GM18505 (cell line): ENCODE data around the gene HPSE2.
A peak's percentile ranks its signal among the peaks of the same experiment; 100 is the strongest.

Experiments used
- ATAC-seq: cut with Tn5 transposase; IDR thresholded peaks from one replicate; pipeline ENCODE4 v1.9.1; 2021; ENCODE audit not compliant: unreplicated experiment
- POLR2A ChIP-seq: IDR thresholded peaks from 4 replicates; pipeline ENCODE4 v1.6.1; 2011; ENCODE audit warnings: borderline replicate concordance; ENCODE audit not compliant: insufficient read depth, insufficient read length; ENCODE audit errors: extremely low read depth

The HPSE2 gene

DNA sequence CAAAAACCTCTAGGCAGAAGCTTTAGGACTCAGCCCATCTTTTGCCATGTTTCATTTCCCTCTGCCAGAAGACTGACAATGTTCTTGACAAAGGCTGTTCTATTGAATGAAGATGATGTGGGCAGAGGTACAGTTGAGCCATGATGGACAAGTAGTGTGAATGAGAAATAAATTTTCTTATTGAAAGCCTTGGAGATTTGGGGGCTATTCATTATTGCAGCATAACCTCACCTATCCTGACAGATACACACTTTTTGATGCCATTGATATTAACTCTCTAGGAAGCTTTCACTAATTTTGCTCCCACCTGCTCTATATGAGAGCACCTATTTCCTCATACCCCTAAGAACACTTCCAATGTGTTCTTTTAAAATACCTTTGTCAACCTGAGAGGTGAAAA, 752.0 kb downstream of the HPSE2 start:
- no peak for TF ChIP-seq POLR2A
- no peak for ATAC-seq

DNA sequence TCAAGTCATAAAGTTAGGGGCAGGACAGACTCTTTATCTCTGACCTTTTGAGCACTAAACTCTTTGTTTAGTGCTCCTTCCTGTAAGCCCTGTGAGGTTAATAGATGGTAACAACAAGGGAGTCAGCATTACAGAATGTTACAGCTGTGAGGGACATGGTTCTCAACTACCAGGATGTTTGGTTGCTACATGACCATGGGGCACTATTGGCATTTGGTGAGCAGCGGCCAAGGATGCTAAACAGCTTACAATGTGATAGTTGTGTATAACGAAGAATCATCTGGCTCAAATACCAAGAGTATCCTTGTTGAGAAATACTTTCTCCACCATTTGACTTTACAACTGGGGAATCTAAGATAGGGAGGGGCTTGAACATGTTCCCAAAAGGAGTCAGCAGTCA, 753.6 kb downstream of the HPSE2 start:
- no peak for ATAC-seq
- TF ChIP-seq POLR2A: no peak

- no peak for TF ChIP-seq POLR2A
- no peak for ATAC-seq
These were observed 754.2 kb downstream of the HPSE2 start for GRCh38 chr10:98481404-98481945.

GRCh38 chr10:98478430-98479222, 757.0 kb downstream of the HPSE2 start:
- TF ChIP-seq POLR2A: no peak
- no peak for ATAC-seq

GRCh38 chr10:98477861-98478260, 757.8 kb downstream of the HPSE2 start:
- TF ChIP-seq POLR2A: no peak

DNA sequence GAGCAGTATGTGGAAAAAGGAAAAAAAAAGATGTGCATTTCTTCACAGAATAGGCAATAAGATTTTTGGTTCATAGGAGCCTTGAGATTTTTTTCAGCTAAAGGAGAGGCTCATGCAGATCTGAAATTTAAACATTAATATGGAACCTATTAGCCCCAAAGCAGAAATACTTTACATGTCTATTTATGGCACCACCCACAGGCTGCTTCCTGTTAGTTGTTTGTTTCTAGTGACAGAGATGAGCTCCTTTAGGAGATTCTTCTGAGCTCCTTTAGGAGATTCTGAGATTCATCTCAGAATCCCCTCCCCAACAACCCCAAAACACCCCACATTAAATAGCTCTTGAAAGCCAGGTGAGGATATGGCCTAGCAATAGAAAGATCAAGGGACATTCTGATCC, 761.0 kb downstream of the HPSE2 start:
- ATAC-seq: no peak
- TF ChIP-seq POLR2A: no peak

More at GRCh38 chr10:98477861-98478260, 757.8 kb downstream of the HPSE2 start:
- ATAC-seq: no peak

DNA sequence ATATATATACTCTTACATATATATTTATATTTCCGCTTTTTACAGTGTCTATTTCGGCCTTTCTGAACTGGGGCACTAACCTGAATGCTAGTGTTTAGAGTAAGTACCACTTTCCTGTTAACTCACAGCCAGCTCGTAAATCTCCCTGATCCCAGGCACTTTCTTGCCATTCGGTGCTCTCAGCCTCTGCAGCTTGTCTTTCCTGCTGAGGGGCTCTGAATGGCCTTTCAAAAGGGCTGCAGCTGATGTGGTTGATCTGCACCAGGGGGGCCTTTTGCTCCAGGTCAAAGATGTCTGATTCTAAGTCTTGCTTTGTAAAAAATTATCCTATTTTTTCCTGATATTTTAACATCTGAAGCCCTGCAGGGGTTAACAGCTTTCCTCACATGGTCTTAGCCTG, 763.5 kb downstream of the HPSE2 start:
- no peak for ATAC-seq
- TF ChIP-seq POLR2A: no peak

DNA sequence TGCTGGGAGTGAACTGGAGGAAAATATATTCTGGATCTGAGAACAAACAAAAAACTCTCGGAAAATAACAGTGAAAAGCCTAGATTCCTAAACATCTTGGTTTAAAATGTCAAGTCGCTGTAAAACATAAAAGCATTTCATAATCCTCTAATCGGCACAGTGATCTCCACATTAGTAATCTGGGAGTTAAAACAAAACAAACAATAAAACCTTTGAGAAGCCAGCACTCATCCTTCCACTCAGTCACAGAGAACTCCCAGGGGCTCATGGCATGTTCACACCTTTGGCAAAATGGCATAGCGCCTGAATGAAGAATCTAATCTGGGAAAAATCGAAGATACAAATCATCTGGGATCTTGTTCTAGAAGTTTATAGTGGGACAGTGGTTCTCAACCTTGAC, 764.8 kb downstream of the HPSE2 start:
- ATAC-seq: no peak
- TF ChIP-seq POLR2A: no peak

DNA sequence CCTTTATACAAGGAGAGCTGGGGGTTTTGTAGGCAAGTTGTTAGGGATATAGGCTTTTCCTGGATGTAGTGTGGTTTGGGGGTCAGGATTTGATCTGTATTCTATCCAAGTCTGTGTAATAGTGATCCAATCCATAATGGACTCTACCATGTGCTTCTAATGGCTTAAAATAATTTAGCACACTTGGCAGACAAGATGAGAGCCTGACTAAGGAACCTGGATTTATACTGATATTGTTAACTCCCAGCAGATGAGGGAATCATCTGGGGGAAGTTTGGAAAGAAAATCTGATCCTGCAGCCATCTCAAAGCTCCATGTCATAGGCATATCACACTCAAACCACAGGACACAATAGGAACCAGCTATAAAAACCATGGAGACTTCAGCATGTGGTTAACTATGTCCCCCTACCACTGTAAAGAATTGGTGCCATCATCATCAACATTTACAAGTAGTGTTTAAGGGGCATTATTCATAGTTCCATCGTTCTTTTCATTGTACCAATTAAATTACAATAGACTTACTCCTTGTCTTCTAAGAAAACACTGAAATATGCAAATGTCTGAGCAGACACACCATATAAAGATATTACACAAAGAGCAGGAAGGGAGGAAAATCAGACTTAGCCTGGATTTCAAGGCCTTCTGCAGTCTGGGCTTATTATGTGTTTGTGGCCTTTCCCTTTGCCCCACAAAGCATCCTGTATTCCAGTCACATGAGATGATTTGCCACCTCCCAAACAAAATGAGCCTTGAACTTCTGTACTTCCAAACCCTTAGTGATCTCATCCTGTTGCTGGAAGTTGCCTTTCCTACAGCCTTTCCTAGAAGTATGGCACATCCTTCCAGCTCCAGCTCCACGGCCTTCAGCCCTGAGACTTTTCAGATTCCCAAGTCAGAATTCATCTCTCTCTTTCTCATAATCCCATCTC, 766.4 kb downstream of the HPSE2 start:
- no peak for TF ChIP-seq POLR2A
- ATAC-seq: no peak

DNA sequence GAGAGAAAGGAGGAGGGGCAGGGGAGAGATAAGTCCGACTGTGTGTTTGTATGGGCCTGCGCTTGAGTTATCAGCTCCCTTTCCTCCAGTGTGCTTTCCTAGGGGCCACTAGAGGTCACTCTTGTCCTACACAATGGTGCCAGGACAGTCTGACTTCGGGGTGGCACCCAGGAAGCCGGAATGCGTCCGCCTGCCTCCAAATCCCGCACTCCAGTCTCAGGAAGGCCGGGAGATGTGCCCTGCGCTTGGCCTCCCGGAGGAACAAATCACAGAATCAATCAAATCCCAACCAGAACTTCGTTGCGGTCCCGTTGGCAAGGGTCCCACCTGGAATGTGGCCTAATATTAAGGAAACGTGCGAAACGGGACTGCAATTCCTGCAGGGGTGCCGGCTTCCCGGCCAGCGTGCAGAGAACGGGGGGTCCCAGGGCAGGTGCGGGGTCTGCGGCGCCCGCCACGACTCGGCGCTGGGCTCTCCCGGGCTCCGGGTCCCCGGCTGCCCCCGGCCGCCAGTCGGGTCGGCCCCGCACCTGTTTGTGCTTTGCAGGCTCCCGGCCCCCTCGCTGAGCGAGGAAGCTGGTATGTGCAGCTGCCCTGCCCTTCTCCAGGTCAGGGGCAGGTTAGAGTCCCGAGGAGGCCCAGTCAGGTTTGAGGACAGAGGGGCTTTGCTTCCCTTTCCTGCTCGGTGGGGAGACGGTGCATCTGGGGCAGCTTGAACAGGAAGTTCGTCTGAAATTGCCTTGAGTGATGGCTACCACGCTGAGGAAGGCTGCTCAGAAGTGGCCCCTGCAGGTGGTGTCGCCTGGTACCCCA, 767.9 kb downstream of the HPSE2 start:
- TF ChIP-seq POLR2A: no peak

GRCh38 chr10:98466861-98467505, 768.7 kb downstream of the HPSE2 start:
- ATAC-seq: no peak
- no peak for TF ChIP-seq POLR2A

More for the DNA sequence above, 767.9 kb downstream of the HPSE2 start:
- ATAC-seq: peak; percentile 78

DNA sequence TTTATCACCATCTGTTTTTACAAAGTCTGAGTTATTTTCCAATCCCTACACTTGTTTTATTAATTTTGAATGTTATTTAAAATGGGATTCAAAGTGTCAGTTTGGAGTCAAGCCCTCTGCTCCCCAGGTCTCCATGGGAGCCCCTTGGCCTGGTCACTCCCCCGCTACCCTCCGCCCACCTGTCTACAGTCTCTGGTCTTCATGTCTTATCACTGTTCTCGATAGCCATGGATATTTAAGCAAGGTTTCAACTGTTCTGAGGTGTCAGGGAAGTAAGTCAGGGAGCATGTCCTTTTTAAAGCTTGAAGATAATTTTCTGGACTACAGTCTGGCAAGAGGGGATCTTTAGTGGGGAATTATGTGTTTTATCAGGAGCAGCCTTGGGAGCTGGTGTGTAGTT, 769.8 kb downstream of the HPSE2 start:
- no peak for ATAC-seq
- no peak for TF ChIP-seq POLR2A

DNA sequence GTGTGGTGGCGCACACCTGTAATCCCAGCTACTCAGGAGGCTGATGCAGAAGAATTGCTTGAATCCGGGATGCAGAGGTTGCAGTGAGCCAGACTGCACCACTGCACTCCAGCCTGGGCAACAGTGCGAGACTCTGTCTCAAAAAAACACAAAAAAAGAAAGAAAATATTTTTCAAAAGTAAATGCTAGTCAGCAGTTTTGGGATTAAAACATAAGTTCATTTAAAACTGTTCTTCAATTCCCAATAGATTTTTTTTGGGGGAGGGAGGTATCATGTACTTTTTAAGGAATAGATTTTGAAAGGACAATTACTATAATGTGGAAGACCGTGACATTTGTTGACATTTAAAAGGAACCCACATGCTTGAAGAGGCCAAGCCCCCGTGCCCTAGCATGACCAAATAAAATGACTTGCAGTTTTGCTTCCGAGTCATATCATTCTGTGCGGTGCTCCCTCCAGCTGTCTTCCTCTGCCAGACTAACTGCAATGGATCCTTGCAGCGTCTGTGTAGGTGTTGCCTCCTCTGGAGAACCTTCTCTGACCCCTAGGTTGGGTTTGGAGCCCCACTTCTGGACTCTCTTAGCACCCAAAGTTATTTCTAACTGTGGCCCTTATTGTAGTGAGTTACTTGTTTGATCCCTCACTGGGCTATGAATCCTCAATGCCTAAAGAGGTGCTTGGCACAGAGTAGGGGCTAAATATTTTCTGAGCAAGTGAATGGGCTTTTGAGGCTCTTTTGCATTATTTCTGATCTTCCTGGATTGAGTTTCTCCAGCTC, 771.5 kb downstream of the HPSE2 start:
- ATAC-seq: no peak

More for the DNA sequence above, 771.5 kb downstream of the HPSE2 start:
- TF ChIP-seq POLR2A: no peak
